HepG2 (cell line): ENCODE measurements around the gene CLIC3. TPM values are rescaled to one million over a fixed set of nuclear protein-coding genes. Genes with fewer than 3 reads are reported as not detected.
A peak's percentile ranks its signal among the peaks of the same experiment; 100 is the strongest.

Source experiments
- ATAC-seq: fragments of 200-7000 bp; cut with Tn5 transposase; 3 replicates; pipeline ENCODE4 v1.9.1; 2020; ENCODE audit warnings: mild to moderate bottlenecking, moderate library complexity
- BruUV-seq: library from RNA; stranded (reverse); fragments of 400-500 nt; replicated peaks from 2 replicates; lab custom pipeline; 2021; lab: Mats Ljungman, UMichigan
- CTCF ChIA-PET: fragments of 300-600 bp; formaldehyde crosslinking; extraction: SDS; loops from one replicate; lab custom pipeline; 2021; ENCODE audit warnings: low total read pairs, inconsistent platforms, low intra/inter-chr PET ratio; lab: Yijun Ruan, JAX
- POLR2A ChIA-PET: fragments of 350-600 bp; sonication (Branson Sonifier 250); formaldehyde crosslinking; loops from one replicate; lab custom pipeline; 2020; ENCODE audit warnings: antibody characterized with exemption, inconsistent platforms; lab: Yijun Ruan, JAX
- DNase-seq: peaks from one replicate; pipeline ENCODE4 v3.0.0-alpha.2; 2015; ENCODE audit warnings: low spot score
- FAIRE-seq: peaks from 3 replicates; lab custom pipeline; 2011; peaks lifted over from hg19 to GRCh38; lab: Jason Lieb, UNC
- H2AFZ ChIP-seq: one replicate; pipeline ENCODE4 v1.6.1; 2011; ENCODE audit warnings: low read length, inconsistent platforms
- H3K27ac ChIP-seq: fragments of 300-600 bp; 3 replicates; pipeline ENCODE4 v1.8.0; 2011; ENCODE audit warnings: mixed run types, mild to moderate bottlenecking, mixed read lengths, low read length, inconsistent platforms; ENCODE audit not compliant: insufficient read depth; ENCODE audit errors: extremely low read length
- H3K27me3 ChIP-seq, 2 experiments: fragments of 200-600 bp in 1 of 2; 2 replicates in 1 of 2; 3 replicates in 1 of 2; pipeline versions ENCODE4 v1.6.0 to v1.8.0; 2011; ENCODE audit warnings: low read length in 2 of 2, mild to moderate bottlenecking in 2 of 2, moderate library complexity in 2 of 2, inconsistent platforms in 1 of 2; ENCODE audit not compliant: insufficient read depth in 2 of 2, control insufficient read depth in 1 of 2
- H3K36me3 ChIP-seq, 2 experiments: fragments of 200-600 bp in 1 of 2; replicated peaks in 1 of 2; 2 replicates in 1 of 2; 3 replicates in 1 of 2; pipeline versions ENCODE4 v1.5.1 to v1.8.0; 2011; ENCODE audit warnings: low read length in 2 of 2, inconsistent platforms in 1 of 2; ENCODE audit not compliant: insufficient read depth in 2 of 2, control insufficient read depth in 1 of 2
- H3K4me1 ChIP-seq: 2 replicates; pipeline ENCODE4 v1.5.1; 2012; ENCODE audit warnings: low read length, inconsistent platforms; ENCODE audit not compliant: insufficient read depth
- H3K4me2 ChIP-seq: 2 replicates; pipeline ENCODE4 v1.6.0; 2011; ENCODE audit warnings: low read depth, low read length, inconsistent platforms
- H3K4me3 ChIP-seq, 3 experiments: fragments of 200-600 bp in 1 of 3; sonication (generic), shearing (Covaris generic) in 1 of 3; replicated peaks in 1 of 3; 2 replicates each; pipeline ENCODE4 v1.5.1; 2011 to 2016; ENCODE audit warnings: low read length in 3 of 3, inconsistent platforms in 2 of 3, low read depth in 2 of 3, mild to moderate bottlenecking in 2 of 3, control low read depth in 1 of 3, mixed read lengths in 1 of 3; ENCODE audit not compliant: insufficient read depth in 1 of 3
- H3K79me2 ChIP-seq: one replicate; pipeline ENCODE4 v1.6.1; 2011; ENCODE audit warnings: low read length, inconsistent platforms; ENCODE audit not compliant: insufficient read depth
- H3K9ac ChIP-seq: 2 replicates; pipeline ENCODE4 v1.6.0; 2011; ENCODE audit warnings: mild to moderate bottlenecking, low read depth, low read length, inconsistent platforms; ENCODE audit not compliant: insufficient read depth
- H3K9me3 ChIP-seq: 2 replicates; pipeline ENCODE4 v1.5.1; 2012; ENCODE audit warnings: mild to moderate bottlenecking, low read length
- H4K20me1 ChIP-seq: 2 replicates; pipeline ENCODE4 v1.6.0; 2011; ENCODE audit warnings: inconsistent platforms, mild to moderate bottlenecking, low read length, moderate library complexity; ENCODE audit not compliant: insufficient read depth
- KLF6 ChIP-seq: IDR thresholded peaks from 2 replicates; pipeline ENCODE4 v1.8.0; 2016; ENCODE audit warnings: missing biosample characterization, missing genetic modification reagents
- PCBP1 ChIP-seq: fragments of 200-400 bp; formaldehyde crosslinking; IDR thresholded peaks from 2 replicates; pipeline ENCODE4 v1.6.1; 2017; ENCODE audit warnings: mild to moderate bottlenecking, low read depth, low read length, borderline replicate concordance
- SNRNP70 ChIP-seq: fragments of 200-400 bp; formaldehyde crosslinking; IDR thresholded peaks from 2 replicates; pipeline ENCODE4 v1.6.1; 2017; ENCODE audit warnings: mild to moderate bottlenecking, low read depth, low read length, moderate library complexity
- TFDP1 ChIP-seq: IDR thresholded peaks from 2 replicates; pipeline ENCODE4 v1.6.1; 2016; ENCODE audit warnings: missing compliant biosample characterization, missing genetic modification reagents, borderline replicate concordance
- ZBTB33 ChIP-seq: sonication (generic); formaldehyde crosslinking; IDR thresholded peaks from 2 replicates; pipeline ENCODE4 v1.4.0; 2020; ENCODE audit warnings: missing genetic modification reagents
- ZFP1 ChIP-seq: IDR thresholded peaks from 2 replicates; pipeline ENCODE4 v1.6.1; 2016
- ZFP36L2 ChIP-seq: sonication (generic); formaldehyde crosslinking; IDR thresholded peaks from 2 replicates; pipeline ENCODE4 v1.4.0; 2020; ENCODE audit warnings: missing genetic modification reagents
- ZHX1 ChIP-seq: sonication (generic); formaldehyde crosslinking; IDR thresholded peaks from 2 replicates; pipeline ENCODE4 v1.8.1; 2022; ENCODE audit warnings: low read depth, mild to moderate bottlenecking, missing genetic modification reagents
- ZNF530 ChIP-seq: sonication (generic); formaldehyde crosslinking; IDR thresholded peaks from 2 replicates; pipeline ENCODE4 v1.5.0; 2020; ENCODE audit warnings: low read depth, mild to moderate bottlenecking, missing genetic modification reagents
- ZNF577 ChIP-seq: sonication (generic); formaldehyde crosslinking; IDR thresholded peaks from 2 replicates; pipeline ENCODE4 v1.4.0; 2020; ENCODE audit warnings: mild to moderate bottlenecking, low read depth, missing genetic modification reagents, borderline replicate concordance
- ZNF614 ChIP-seq: IDR thresholded peaks from 2 replicates; pipeline ENCODE4 v1.6.1; 2018; ENCODE audit warnings: missing biosample characterization, missing genetic modification reagents, inconsistent platforms, borderline replicate concordance
- WGBS: methylation state at CpG from one replicate; pipeline ENCODE4 v1.1.6; 2017; ENCODE audit warnings: low lambda C conversion rate; 5-methylcytosine and 5-hydroxymethylcytosine counted together
- in situ Hi-C: cut with HindIII; loops from 2 replicates; pipeline ENCODE4 v1.10.0; 2017; ENCODE audit warnings: low pct_unique_long_range_greater_than_20kb; ENCODE audit not compliant: extremely low pct_ligation_motif_present
- intact Hi-C: fragments of 100-400 bp; cut with micrococcal nuclease; formaldehyde crosslinking; loops from one replicate; pipeline ENCODE4 v1.10.0; 2022; ENCODE audit not compliant: unreplicated experiment
- polyA plus RNA-seq, 8 experiments: library from polyadenylated mRNA; depleted of rRNA in 3 of 8; stranded (reverse) in 7 of 8; unstranded in 1 of 8; fragments of >200 nt; fragmentation: Illumina TruSeq in 4 of 8; extraction: Trizol in 4 of 8; gene quantifications; 2 replicates each; pipeline versions ENCODE4 v1.2.1 to v1.2.3, GENCODE V29; 2011 to 2016; ENCODE audit warnings: low read depth in 4 of 8, missing spikeins in 1 of 8, mixed read lengths in 1 of 8; ENCODE audit not compliant: insufficient read depth in 1 of 8
- total RNA-seq, 5 experiments: library from RNA; depleted of rRNA; stranded (reverse); fragments of >200 nt; fragmentation: Illumina TruSeq; extraction: Trizol; gene quantifications; 2 replicates each; pipeline ENCODE4 v1.2.3, GENCODE V29; 2016; ENCODE audit warnings: low read depth in 1 of 5

CLIC3 gene
- total and polyA plus RNA-seq, 2 of the 13 experiments (the other 11 are each of a cell fraction or from before 2014, with no cell fraction given) = 0.51 to 1.5 TPM

- TF ChIP-seq ZHX1 (CRISPR knock-in tag) (no peak), ZBTB33 (CRISPR knock-in tag) (peak; percentile 69; the same call in 1 of the 2 replicates), PCBP1 (no peak)
- TF ChIP-seq, all 625 proteins: peak for 1
These were observed 44.8 kb upstream of the CLIC3 start (continued) for GRCh38 chr9:137041124-137041523.

- FAIRE-seq = no peak
- Histone ChIP-seq H3K4me1 (peaks cover 22% of the 10 kb centered on the region), H3K9ac (no peak overlapping the region), H3K27ac (no peak overlapping the region), H3K4me3 (no peak overlapping the region), H3K4me2 (no peak overlapping the region), H3K36me3 (no peaks in the 10 kb centered on the region), H2AFZ (no peak overlapping the region), H4K20me1 (peaks cover 3% of the 10 kb centered on the region; the same call in 1 of the 2 replicates), H3K27me3 (peaks cover 3 to 22% of the 10 kb centered on the region in 2 experiments; a peak in 4 of 5 replicates), H3K79me2 (no peaks in the 10 kb centered on the region), H3K9me3 (no peaks in the 10 kb centered on the region)
- in situ Hi-C loops (loop anchor here (10.0 kb wide), 1 partner anchor 266 kb away; no protein-coding TSS in a partner anchor), intact Hi-C loops (no loop called here)
- POLR2A ChIA-PET = no interaction called here
- TF ChIP-seq TFDP1 = no peak
- TF ChIP-seq ZNF530 (CRISPR knock-in tag) = no peak
- no peak for TF ChIP-seq ZFP36L2 (CRISPR knock-in tag)
- no peak for TF ChIP-seq SNRNP70
- TF ChIP-seq ZNF614 (CRISPR knock-in tag) = no peak
- no peak for TF ChIP-seq ZNF577
- no peak for TF ChIP-seq ZFP1 (CRISPR knock-in tag)
- TF ChIP-seq KLF6 (CRISPR knock-in tag) = no peak
- 89% methylated on average over 3 of the region's 23 CpGs for WGBS
- no TSS peak for BruUV-seq
- CTCF ChIA-PET = no interaction called here
- no peak for ATAC-seq
- DNase-seq = no peak
These were observed 44.2 kb upstream of the CLIC3 start for GRCh38 chr9:137040568-137040967.
